Measurements from ENCODE around the gene RNF14. TPM values are rescaled to one million over a fixed set of nuclear protein-coding genes. Genes with fewer than 3 reads are reported as not detected.

RNF14 gene
- total and polyA plus RNA-seq, 2 of the 8 experiments (the other 6 are each of a cell fraction or from before 2014, with no cell fraction given), result 4.7 to 20.2 TPM

GRCh38 chr5:142034994-142035393 is 66.1 kb downstream of the RNF14 start:
- Histone ChIP-seq H3K9me3 (ENCODE audit: insufficient read depth in 2 of 2, low read depth in 1 of 2, low read length in 1 of 2) (no peaks in the 10 kb centered on the region), H4K91ac (replicated peaks; ENCODE audit: insufficient read length, low read length) (no peak overlapping the region), H3K4me3 (ENCODE audit: extremely low read depth in 1 of 4, insufficient read depth in 2 of 4, low read depth in 3 of 4, low read length in 4 of 4) (no peak overlapping the region), H4K8ac (ENCODE audit: extremely low read depth, insufficient read depth, low read length) (no peak overlapping the region), H2BK20ac (ENCODE audit: low read length) (no peak overlapping the region), H4K20me1 (replicated peaks in 1 of 2; ENCODE audit: control insufficient read depth in 1 of 2, insufficient read depth in 2 of 2, low read length in 2 of 2) (no peaks in the 10 kb centered on the region), H3K79me2 (ENCODE audit: control insufficient read depth in 1 of 2, insufficient read depth in 2 of 2, low read length in 2 of 2) (no peaks in the 10 kb centered on the region), H2BK12ac (ENCODE audit: low read depth, low read length) (no peak overlapping the region), H2BK15ac (ENCODE audit: low read length) (no peak overlapping the region), H3K27me3 (replicated peaks in 1 of 4; ENCODE audit: control insufficient read depth in 3 of 4, extremely low read depth in 1 of 4, insufficient read depth in 3 of 4, low read length in 3 of 4) (no peaks in the 10 kb centered on the region), H3K23me2 (ENCODE audit: low read depth, low read length) (no peaks in the 10 kb centered on the region), H3K56ac (replicated peaks; ENCODE audit: insufficient read length, low read depth, low read length) (no peak overlapping the region), H3K9ac (replicated peaks in 1 of 4; ENCODE audit: extremely low read depth in 1 of 4, low read depth in 3 of 4, low read length in 3 of 4) (no peak overlapping the region), H2AFZ (ENCODE audit: low read length) (no peak overlapping the region), H2BK5ac (ENCODE audit: low read depth, low read length) (no peak overlapping the region), H2AK5ac (ENCODE audit: low read depth, low read length) (no peak overlapping the region), H4K5ac (ENCODE audit: insufficient read length, low read depth, low read length) (no peak overlapping the region), H3K36me3 (ENCODE audit: control insufficient read depth in 2 of 4, insufficient read depth in 4 of 4, low read length in 3 of 4) (no peaks in the 10 kb centered on the region), H3K4me1 (replicated peaks in 1 of 4; ENCODE audit: control insufficient read depth in 3 of 4, insufficient read depth in 4 of 4, low read length in 3 of 4) (no peaks in the 10 kb centered on the region), H3K18ac (ENCODE audit: extremely low read depth, low read length) (no peak overlapping the region), H3K23ac (ENCODE audit: insufficient read length) (no peak overlapping the region), H2BK120ac (replicated peaks; ENCODE audit: low read depth, low read length) (no peak overlapping the region), H3K4ac (replicated peaks; ENCODE audit: insufficient read length, low read depth, low read length) (no peak overlapping the region), H3K79me1 (ENCODE audit: low read depth, low read length) (no peaks in the 10 kb centered on the region), H3K4me2 (ENCODE audit: insufficient read depth in 1 of 2, low read depth in 2 of 2, low read length in 2 of 2) (no peak overlapping the region), H3K27ac (ENCODE audit: low read depth, low read length) (no peak overlapping the region), H3K14ac (ENCODE audit: insufficient read length) (no peak overlapping the region)
- DNase-seq (ENCODE audit: low read depth in 1 of 2, low spot score in 2 of 2) (peak in 1 of 2 experiments; percentile 22), FAIRE-seq (no peak)
- TF ChIP-seq JUND (IDR thresholded peaks at IDR 0.05; ENCODE audit: low read length) (no peak), KDM1A (IDR thresholded peaks at IDR 0.05; ENCODE audit: borderline replicate concordance, low read length) (no peak), SIN3A (conservative IDR thresholded peaks at IDR 0.05 in 1 of 2, IDR thresholded peaks at IDR 0.05 in 1 of 2; ENCODE audit: low read depth in 1 of 2, low read length in 2 of 2) (no peak), POLR2AphosphoS5 (IDR thresholded peaks at IDR 0.05; ENCODE audit: low read depth, low read length) (no peak), GABPA (IDR thresholded peaks at IDR 0.05; ENCODE audit: borderline replicate concordance, insufficient read depth, low read length) (no peak), BRCA1 (IDR thresholded peaks at IDR 0.05; ENCODE audit: low read depth, low read length) (no peak), MAFK (IDR thresholded peaks at IDR 0.05; ENCODE audit: low read depth, low read length) (no peak), CHD1 (IDR thresholded peaks at IDR 0.05; ENCODE audit: low read depth, low read length) (no peak)
- POLR2A ChIA-PET (ENCODE audit: partially characterized antibody), result interaction anchor here (1.5 kb wide), 1 partner anchor 25 kb away, joined by 3 read pairs; no protein-coding TSS in a partner anchor
- CTCF ChIA-PET (ENCODE audit: partially characterized antibody), result interaction anchor here (0.6 to 0.9 kb wide), 5 partner anchors 9 to 108 kb away, joined by 3 read pairs; no protein-coding TSS in a partner anchor

Data from H1 (cell line).